GM12801 (cell line): ENCODE data around the gene UBAP2L.

Experiments
- CTCF ChIP-seq: IDR thresholded peaks from one replicate; pipeline ENCODE4 v1.5.1; 2011; ENCODE audit warnings: control low read depth; ENCODE audit not compliant: insufficient read length; ENCODE audit errors: extremely low read depth

The UBAP2L gene

GRCh38 chr1:154221278-154222001 is 685 bp downstream of the UBAP2L start:
- no peak for TF ChIP-seq CTCF

GRCh38 chr1:154222518-154222917 is 1.8 kb downstream of the UBAP2L start:
- TF ChIP-seq CTCF, result no peak

GRCh38 chr1:154222918-154223317 is 2.2 kb downstream of the UBAP2L start:
- no peak for TF ChIP-seq CTCF

GRCh38 chr1:154223621-154224020 is 2.9 kb downstream of the UBAP2L start:
- no peak for TF ChIP-seq CTCF

GRCh38 chr1:154225370-154225769 is 4.6 kb downstream of the UBAP2L start:
- no peak for TF ChIP-seq CTCF

- TF ChIP-seq CTCF, result no peak
Observed at GRCh38 chr1:154236855-154237254, 16.1 kb downstream of the UBAP2L start.

- TF ChIP-seq CTCF, result no peak
Observed at GRCh38 chr1:154237435-154237834, 16.7 kb downstream of the UBAP2L start.
